ENCODE results near the gene CD247. TPM values are rescaled to one million over a fixed set of nuclear protein-coding genes. Genes with fewer than 3 reads are reported as not detected.

Gene CD247
- total RNA-seq: 1 to 10 TPM; 2.6 to 4.9 TPM

GRCh38 chr1:167518331-167518700 is at the start of gene CD247:
TSS of gene CD247 (minus strand) at chr1:167518529. CDS start at chr1:167518465, 64 bp downstream.
- Histone ChIP-seq H3K4me3 (peak within 1 kb of the TSS; percentile 16), H3K36me3 (no peaks in the 10 kb centered on the region), H3K9ac (ENCODE audit: low read depth in 2 of 2, low read length in 2 of 2) (peak within 1 kb of the TSS; percentile 14 to 43), H3K27me3 (no peaks in the 10 kb centered on the region), H3K27ac (peak within 1 kb of the TSS; percentile 25), H3K4me1 (no peaks in the 10 kb centered on the region), H3K9me3 (no peaks in the 10 kb centered on the region)
- TF ChIP-seq, protein P1, sequence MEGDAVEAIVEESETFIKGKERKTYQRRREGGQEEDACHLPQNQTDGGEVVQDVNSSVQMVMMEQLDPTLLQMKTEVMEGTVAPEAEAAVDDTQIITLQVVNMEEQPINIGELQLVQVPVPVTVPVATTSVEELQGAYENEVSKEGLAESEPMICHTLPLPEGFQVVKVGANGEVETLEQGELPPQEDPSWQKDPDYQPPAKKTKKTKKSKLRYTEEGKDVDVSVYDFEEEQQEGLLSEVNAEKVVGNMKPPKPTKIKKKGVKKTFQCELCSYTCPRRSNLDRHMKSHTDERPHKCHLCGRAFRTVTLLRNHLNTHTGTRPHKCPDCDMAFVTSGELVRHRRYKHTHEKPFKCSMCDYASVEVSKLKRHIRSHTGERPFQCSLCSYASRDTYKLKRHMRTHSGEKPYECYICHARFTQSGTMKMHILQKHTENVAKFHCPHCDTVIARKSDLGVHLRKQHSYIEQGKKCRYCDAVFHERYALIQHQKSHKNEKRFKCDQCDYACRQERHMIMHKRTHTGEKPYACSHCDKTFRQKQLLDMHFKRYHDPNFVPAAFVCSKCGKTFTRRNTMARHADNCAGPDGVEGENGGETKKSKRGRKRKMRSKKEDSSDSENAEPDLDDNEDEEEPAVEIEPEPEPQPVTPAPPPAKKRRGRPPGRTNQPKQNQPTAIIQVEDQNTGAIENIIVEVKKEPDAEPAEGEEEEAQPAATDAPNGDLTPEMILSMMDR (IDR thresholded peaks at IDR 0.05): no peak
- intact Hi-C loops (cut with DNase I): no loop called here
- DNase-seq: no peak

DNA sequence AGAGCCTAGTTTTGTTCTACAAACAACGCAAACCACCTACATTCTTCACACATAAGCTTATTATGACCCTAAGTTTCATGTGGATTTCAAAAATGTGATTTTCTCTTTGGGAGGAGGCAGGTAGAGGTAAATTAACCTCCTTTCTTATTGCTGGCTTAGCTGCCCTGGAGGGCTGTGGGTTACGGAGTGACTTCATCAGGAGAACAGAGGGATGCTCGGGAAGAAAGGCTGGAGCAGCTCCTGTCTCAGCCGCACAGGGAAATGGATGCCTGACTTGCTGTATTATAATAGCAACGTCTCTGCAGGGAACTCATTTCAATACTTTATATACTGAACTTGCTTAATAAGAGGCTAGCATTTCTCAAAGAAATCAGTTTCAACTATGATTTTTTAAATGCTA is 49.3 kb upstream of the CD247 start:
- no peak for DNase-seq
- Histone ChIP-seq H3K4me3 (no peak overlapping the region), H3K9ac (ENCODE audit: low read depth in 2 of 2, low read length in 2 of 2) (no peak overlapping the region), H3K4me1 (no peaks in the 10 kb centered on the region), H3K9me3 (no peaks in the 10 kb centered on the region), H3K27ac (no peak overlapping the region), H3K36me3 (no peaks in the 10 kb centered on the region), H3K27me3 (no peaks in the 10 kb centered on the region)
- TF ChIP-seq, protein P1 (IDR thresholded peaks at IDR 0.05): no peak
- intact Hi-C loops (cut with DNase I): no loop called here

DNA sequence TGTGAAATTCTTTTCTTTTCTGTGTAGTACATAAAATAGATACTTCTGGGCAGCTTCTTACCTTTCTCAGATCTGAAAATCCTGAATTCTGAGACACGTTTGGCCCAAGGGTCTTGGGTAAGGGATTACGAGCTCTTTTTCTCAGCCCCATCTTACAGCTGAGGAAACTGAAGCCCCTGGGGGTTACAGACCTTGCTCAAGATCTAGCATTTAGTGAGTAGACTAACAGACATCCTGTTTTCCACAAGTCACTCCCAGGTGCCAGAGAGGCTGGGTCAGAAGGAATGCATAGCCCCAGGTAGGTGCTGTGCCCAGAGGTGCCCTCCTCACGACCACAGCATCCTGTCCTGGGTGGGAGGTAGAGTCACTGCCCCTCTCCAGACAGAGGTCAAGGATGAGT is 48.4 kb upstream of the CD247 start:
- TF ChIP-seq, protein P1 (IDR thresholded peaks at IDR 0.05): no peak
- intact Hi-C loops (cut with DNase I): no loop called here
- no peaks in the 10 kb centered on the region for H3K9me3 ChIP-seq
- H3K4me1 ChIP-seq: no peaks in the 10 kb centered on the region
- H3K36me3 ChIP-seq: no peaks in the 10 kb centered on the region
- no peak for DNase-seq
- no peak overlapping the region for H3K9ac ChIP-seq (ENCODE audit: low read depth in 2 of 2, low read length in 2 of 2)
- no peaks in the 10 kb centered on the region for H3K27me3 ChIP-seq
- H3K27ac ChIP-seq: no peak overlapping the region
- no peak overlapping the region for H3K4me3 ChIP-seq

- H3K4me1 ChIP-seq: no peaks in the 10 kb centered on the region
These were observed 47.6 kb upstream of the CD247 start for GRCh38 chr1:167565922-167566321.

GRCh38 chr1:167564612-167565270 is 46.4 kb upstream of the CD247 start:
- Histone ChIP-seq H3K9ac (ENCODE audit: low read depth in 2 of 2, low read length in 2 of 2) (no peak overlapping the region), H3K4me3 (no peak overlapping the region), H3K9me3 (no peaks in the 10 kb centered on the region), H3K36me3 (no peaks in the 10 kb centered on the region), H3K4me1 (no peaks in the 10 kb centered on the region), H3K27ac (no peak overlapping the region), H3K27me3 (no peaks in the 10 kb centered on the region)
- DNase-seq: no peak
- TF ChIP-seq, protein P1 (IDR thresholded peaks at IDR 0.05): no peak
- intact Hi-C loops (cut with DNase I): loop anchor here (5.0 kb wide), 1 partner anchor 128 kb away; no protein-coding TSS in a partner anchor

More at GRCh38 chr1:167565922-167566321, 47.6 kb upstream of the CD247 start:
- TF ChIP-seq, protein P1 (IDR thresholded peaks at IDR 0.05): no peak
- Histone ChIP-seq H3K9ac (ENCODE audit: low read depth in 2 of 2, low read length in 2 of 2) (no peak overlapping the region), H3K27ac (no peak overlapping the region), H3K9me3 (no peaks in the 10 kb centered on the region), H3K27me3 (no peaks in the 10 kb centered on the region), H3K4me3 (no peak overlapping the region), H3K36me3 (no peaks in the 10 kb centered on the region)
- no peak for DNase-seq
- intact Hi-C loops (cut with DNase I): no loop called here

All from colonic mucosa (tissue), 4 donors.